Measurements from ENCODE around the gene FBXO10.

The FBXO10 gene

DNA sequence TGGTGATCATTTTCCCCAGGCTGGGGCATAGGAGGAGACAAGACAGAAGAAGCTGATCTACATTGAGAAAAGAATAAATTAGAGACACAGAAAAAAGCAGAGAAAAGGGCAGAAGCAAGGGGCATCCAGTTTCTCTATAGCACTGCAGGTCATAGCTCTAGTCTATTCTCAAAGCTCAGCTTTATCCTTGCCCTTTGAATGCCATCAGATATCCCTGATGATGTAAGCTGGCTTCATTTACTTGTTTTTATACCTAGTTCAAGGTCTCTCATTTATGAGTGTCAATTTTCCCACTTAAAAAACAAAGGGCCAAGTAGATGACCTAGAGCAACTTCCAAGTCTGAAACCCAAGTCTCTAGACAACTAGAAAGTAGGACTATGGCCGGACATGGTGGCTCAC lies 32.7 kb downstream of the FBXO10 start:
- no peak overlapping the region for H3K4me3 ChIP-seq (ENCODE audit: low read depth, low read length)
- TF ChIP-seq, protein P1, sequence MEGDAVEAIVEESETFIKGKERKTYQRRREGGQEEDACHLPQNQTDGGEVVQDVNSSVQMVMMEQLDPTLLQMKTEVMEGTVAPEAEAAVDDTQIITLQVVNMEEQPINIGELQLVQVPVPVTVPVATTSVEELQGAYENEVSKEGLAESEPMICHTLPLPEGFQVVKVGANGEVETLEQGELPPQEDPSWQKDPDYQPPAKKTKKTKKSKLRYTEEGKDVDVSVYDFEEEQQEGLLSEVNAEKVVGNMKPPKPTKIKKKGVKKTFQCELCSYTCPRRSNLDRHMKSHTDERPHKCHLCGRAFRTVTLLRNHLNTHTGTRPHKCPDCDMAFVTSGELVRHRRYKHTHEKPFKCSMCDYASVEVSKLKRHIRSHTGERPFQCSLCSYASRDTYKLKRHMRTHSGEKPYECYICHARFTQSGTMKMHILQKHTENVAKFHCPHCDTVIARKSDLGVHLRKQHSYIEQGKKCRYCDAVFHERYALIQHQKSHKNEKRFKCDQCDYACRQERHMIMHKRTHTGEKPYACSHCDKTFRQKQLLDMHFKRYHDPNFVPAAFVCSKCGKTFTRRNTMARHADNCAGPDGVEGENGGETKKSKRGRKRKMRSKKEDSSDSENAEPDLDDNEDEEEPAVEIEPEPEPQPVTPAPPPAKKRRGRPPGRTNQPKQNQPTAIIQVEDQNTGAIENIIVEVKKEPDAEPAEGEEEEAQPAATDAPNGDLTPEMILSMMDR (IDR thresholded peaks at IDR 0.05; ENCODE audit: insufficient read depth, low read depth, low read length, missing control alignments), result no peak
- no peak for DNase-seq (ENCODE audit: low read depth)

- no peak overlapping the region for H3K4me3 ChIP-seq (ENCODE audit: low read depth, low read length)
- no peak for DNase-seq (ENCODE audit: low read depth)
- TF ChIP-seq, protein P1 (IDR thresholded peaks at IDR 0.05; ENCODE audit: insufficient read depth, low read depth, low read length, missing control alignments), result no peak
Observed at GRCh38 chr9:37542895-37543294, 33.3 kb downstream of the FBXO10 start.

- H3K4me3 ChIP-seq (ENCODE audit: low read depth, low read length), result no peak overlapping the region
- TF ChIP-seq, protein P1 (IDR thresholded peaks at IDR 0.05; ENCODE audit: insufficient read depth, low read depth, low read length, missing control alignments), result no peak
- no peak for DNase-seq (ENCODE audit: low read depth)
Observed at GRCh38 chr9:37542488-37542887, 33.7 kb downstream of the FBXO10 start.

GRCh38 chr9:37541465-37541864 lies 34.7 kb downstream of the FBXO10 start:
- TF ChIP-seq, protein P1 (IDR thresholded peaks at IDR 0.05; ENCODE audit: insufficient read depth, low read depth, low read length, missing control alignments), result no peak
- no peak for DNase-seq (ENCODE audit: low read depth)
- no peak overlapping the region for H3K4me3 ChIP-seq (ENCODE audit: low read depth, low read length)

DNA sequence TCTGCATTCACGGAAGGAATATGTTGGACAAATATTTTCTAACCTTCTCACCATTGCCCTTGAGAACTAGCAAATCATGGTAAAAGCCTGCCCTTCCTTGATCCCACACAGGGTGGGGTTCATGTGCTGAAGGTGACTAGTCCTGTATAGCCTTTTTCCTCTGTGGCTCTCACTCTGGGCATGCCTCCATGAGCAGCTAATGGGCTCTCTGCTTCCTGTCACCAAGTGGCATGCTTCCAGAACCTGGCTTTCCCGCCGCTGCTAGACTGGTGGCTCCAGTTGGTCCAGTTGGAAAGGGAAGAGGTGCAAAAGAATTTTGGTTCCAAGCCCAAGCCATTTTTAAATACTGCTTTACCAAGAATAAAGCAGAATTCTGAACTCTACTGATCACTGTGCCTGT lies 35.5 kb downstream of the FBXO10 start:
- DNase-seq (ENCODE audit: low read depth), result no peak
- no peak overlapping the region for H3K4me3 ChIP-seq (ENCODE audit: low read depth, low read length)
- TF ChIP-seq, protein P1 (IDR thresholded peaks at IDR 0.05; ENCODE audit: insufficient read depth, low read depth, low read length, missing control alignments), result no peak

DNA sequence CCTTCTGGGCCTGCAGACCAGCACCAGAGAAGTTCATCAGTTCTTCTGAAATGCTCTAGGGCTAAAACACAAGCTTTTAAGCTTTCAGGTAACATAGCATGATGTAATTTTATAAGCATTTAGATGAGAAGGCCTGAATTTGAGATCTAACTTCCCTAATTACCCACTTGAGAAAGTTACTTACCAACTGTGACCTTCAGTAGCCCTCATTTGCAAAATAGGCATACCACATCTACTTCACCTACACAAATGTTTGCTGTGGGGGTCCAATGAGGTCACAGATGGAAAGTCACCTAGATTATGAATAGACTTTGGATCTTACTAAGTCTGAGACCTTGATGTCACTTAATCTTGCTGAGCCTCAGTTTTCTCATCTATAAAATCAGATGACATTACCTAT lies 36.5 kb downstream of the FBXO10 start:
- no peak for DNase-seq (ENCODE audit: low read depth)
- TF ChIP-seq, protein P1 (IDR thresholded peaks at IDR 0.05; ENCODE audit: insufficient read depth, low read depth, low read length, missing control alignments), result no peak

DNA sequence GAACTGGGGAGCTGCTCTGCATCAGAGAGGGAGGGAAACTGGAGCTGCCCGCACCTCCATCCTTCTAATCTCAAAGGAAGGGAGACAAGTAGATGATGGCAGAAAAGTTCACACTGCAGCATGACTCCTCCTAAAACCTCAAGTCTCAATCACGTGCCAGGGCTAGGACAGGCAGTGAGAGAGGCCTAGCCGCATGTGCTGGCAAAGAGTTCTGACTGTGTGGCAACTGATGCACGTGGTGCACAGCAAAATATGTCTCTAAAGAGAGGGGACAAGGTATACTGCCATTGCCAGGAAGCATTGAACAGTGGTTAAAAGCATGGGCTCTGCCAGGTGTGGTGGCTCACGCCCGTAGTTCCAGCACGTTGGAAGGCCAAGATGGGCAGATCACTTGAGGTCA lies 38.1 kb downstream of the FBXO10 start:
- no peak overlapping the region for H3K4me3 ChIP-seq (ENCODE audit: low read depth, low read length)
- no peak for DNase-seq (ENCODE audit: low read depth)
- TF ChIP-seq, protein P1 (IDR thresholded peaks at IDR 0.05; ENCODE audit: insufficient read depth, low read depth, low read length, missing control alignments), result no peak

More for the DNA sequence above, 36.5 kb downstream of the FBXO10 start:
- no peak overlapping the region for H3K4me3 ChIP-seq (ENCODE audit: low read depth, low read length)

Measured in GM12865 (cell line).